IMR-90 (cell line): ENCODE results near the gene CAMTA1. TPM values are rescaled to one million over a fixed set of nuclear protein-coding genes. Genes with fewer than 3 reads are reported as not detected.

Experiments used
- ATAC-seq: fragments of 200-7000 bp; cut with Tn5 transposase; 2 replicates; pipeline ENCODE4 v1.9.1; 2020; ENCODE audit warnings: low read depth, mild to moderate bottlenecking, moderate library complexity
- BruUV-seq: library from RNA; stranded (reverse); fragments of 400-500 nt; replicated peaks from 2 replicates; lab custom pipeline; 2021; lab: Mats Ljungman, UMichigan
- CTCF ChIA-PET: fragments of 300-600 bp; formaldehyde crosslinking; extraction: SDS; loops from one replicate; lab custom pipeline; 2021; ENCODE audit warnings: antibody characterized with exemption; lab: Yijun Ruan, JAX
- POLR2A ChIA-PET: fragments of 300-600 bp; sonication (Branson Sonifier 250); formaldehyde crosslinking; loops from one replicate; lab custom pipeline; 2022; ENCODE audit warnings: antibody characterized with exemption; ENCODE audit not compliant: unreplicated experiment; lab: Charles Lee
- DNase-seq: peaks from one replicate; pipeline ENCODE4 v3.0.0; 2013
- H2AFZ ChIP-seq: replicated peaks from 2 replicates; pipeline ENCODE3; 2013; ENCODE audit warnings: low read length, mild to moderate bottlenecking; ENCODE audit not compliant: poor library complexity
- H2AK5ac ChIP-seq: 2 replicates; pipeline ENCODE4 v1.6.1; 2013; ENCODE audit warnings: low read depth, low read length, inconsistent platforms
- H2AK9ac ChIP-seq: replicated peaks from 2 replicates; pipeline ENCODE3; 2013; ENCODE audit warnings: mild to moderate bottlenecking, low read depth, low read length, moderate library complexity; ENCODE audit not compliant: poor library complexity
- H2BK120ac ChIP-seq: 2 replicates; pipeline ENCODE4 v1.6.1; 2013; ENCODE audit warnings: low read depth, low read length, inconsistent platforms
- H2BK15ac ChIP-seq: 3 replicates; pipeline ENCODE4 v1.6.1; 2013; ENCODE audit warnings: low read depth, low read length, inconsistent platforms
- H2BK20ac ChIP-seq: 2 replicates; pipeline ENCODE4 v1.6.1; 2013; ENCODE audit warnings: low read depth, mild to moderate bottlenecking, inconsistent platforms, low read length, moderate library complexity
- H2BK5ac ChIP-seq: 2 replicates; pipeline ENCODE4 v1.6.1; 2013; ENCODE audit warnings: mild to moderate bottlenecking, low read depth, low read length, inconsistent platforms; ENCODE audit not compliant: poor library complexity, severe bottlenecking
- H3K14ac ChIP-seq: replicated peaks from 2 replicates; pipeline ENCODE4 v1.6.1; 2013; ENCODE audit warnings: low read depth, low read length, inconsistent platforms
- H3K18ac ChIP-seq: 2 replicates; pipeline ENCODE4 v1.6.1; 2013; ENCODE audit warnings: low read depth, low read length, control low read depth
- H3K23ac ChIP-seq: 2 replicates; pipeline ENCODE4 v1.6.1; 2013; ENCODE audit warnings: low read depth, low read length, inconsistent platforms
- H3K27ac ChIP-seq: 2 replicates; pipeline ENCODE4 v1.5.1; 2013; ENCODE audit warnings: mild to moderate bottlenecking, control low read depth, low read length; ENCODE audit not compliant: insufficient read depth
- H3K27me3 ChIP-seq: 2 replicates; pipeline ENCODE4 v1.6.1; 2013; ENCODE audit warnings: low read length; ENCODE audit not compliant: control insufficient read depth, insufficient read depth
- H3K36me3 ChIP-seq: 2 replicates; pipeline ENCODE4 v1.6.1; 2013; ENCODE audit warnings: low read length, mixed read lengths; ENCODE audit not compliant: control insufficient read depth, insufficient read depth
- H3K4ac ChIP-seq: 2 replicates; pipeline ENCODE4 v1.6.1; 2013; ENCODE audit warnings: low read depth, low read length, inconsistent platforms
- H3K4me1 ChIP-seq: 2 replicates; pipeline ENCODE4 v1.6.1; 2013; ENCODE audit warnings: low read length, mixed read lengths; ENCODE audit not compliant: control insufficient read depth, insufficient read depth
- H3K4me2 ChIP-seq: 2 replicates; pipeline ENCODE4 v1.6.1; 2013; ENCODE audit warnings: low read depth, mild to moderate bottlenecking, control low read depth, low read length, moderate library complexity
- H3K4me3 ChIP-seq: 2 replicates; pipeline ENCODE4 v1.5.1; 2013; ENCODE audit warnings: low read depth, mild to moderate bottlenecking, control low read depth, low read length, moderate library complexity; ENCODE audit not compliant: insufficient read depth
- H3K56ac ChIP-seq: 2 replicates; pipeline ENCODE4 v1.6.1; 2013; ENCODE audit warnings: low read length, inconsistent platforms; ENCODE audit not compliant: insufficient read depth; ENCODE audit errors: extremely low read depth
- H3K79me1 ChIP-seq, 2 experiments: 2 replicates each; pipeline ENCODE4 v1.6.1; 2013; ENCODE audit warnings: low read length in 2 of 2, inconsistent platforms in 1 of 2, low read depth in 1 of 2
- H3K9ac ChIP-seq: 2 replicates; pipeline ENCODE4 v1.6.1; 2013; ENCODE audit warnings: low read depth, low read length, control low read depth
- H3K9me1 ChIP-seq: 2 replicates; pipeline ENCODE4 v1.6.1; 2013; ENCODE audit warnings: low read length, inconsistent platforms; ENCODE audit not compliant: insufficient read depth
- H3K9me3 ChIP-seq: 2 replicates; pipeline ENCODE4 v1.6.1; 2013; ENCODE audit warnings: low read length; ENCODE audit not compliant: control insufficient read depth, insufficient read depth
- H4K20me1 ChIP-seq: 2 replicates; pipeline ENCODE4 v1.6.1; 2013; ENCODE audit warnings: low read length, inconsistent platforms; ENCODE audit not compliant: insufficient read depth
- H4K5ac ChIP-seq: 2 replicates; pipeline ENCODE4 v1.6.1; 2013; ENCODE audit warnings: mild to moderate bottlenecking, low read depth, low read length, control low read depth
- H4K8ac ChIP-seq, 2 experiments: 2 replicates each; pipeline ENCODE4 v1.6.1; 2013; ENCODE audit warnings: low read depth in 2 of 2, low read length in 2 of 2, control low read depth in 1 of 2, inconsistent platforms in 1 of 2
- H4K91ac ChIP-seq: 2 replicates; pipeline ENCODE4 v1.6.1; 2013; ENCODE audit warnings: low read depth, low read length, inconsistent platforms; ENCODE audit not compliant: insufficient read depth
- POLR2A ChIP-seq: IDR thresholded peaks from 2 replicates; pipeline ENCODE4 v1.6.1; 2012; ENCODE audit warnings: mild to moderate bottlenecking, low read depth, low read length
- RAD21 ChIP-seq: IDR thresholded peaks from 2 replicates; pipeline ENCODE4 v1.6.1; 2012; ENCODE audit warnings: low read length, improper control_type of control experiment
- WGBS, 2 experiments: methylation state at CpG; one replicate each; pipeline versions ENCODE4 v1.1.5 to v1.1.7; 2013; ENCODE audit warnings: missing lambda C conversion rate in 2 of 2; ENCODE audit not compliant: insufficient read length in 1 of 2; ENCODE audit errors: extremely low coverage in 2 of 2; 5-methylcytosine and 5-hydroxymethylcytosine counted together
- dilution Hi-C: fragments of 300-500 bp; cut with HindIII; formaldehyde crosslinking; loops from one replicate; pipeline ENCODE4 v1.14.3; 2018; ENCODE audit warnings: low sequenced_read_pairs; ENCODE audit not compliant: unreplicated experiment
- in situ Hi-C: fragments of 300-500 bp; cut with MboI; formaldehyde crosslinking; loops from 3 replicates; pipeline ENCODE4 v1.14.3; 2019; ENCODE audit warnings: low sequenced_read_pairs, inconsistent platforms, mixed read lengths
- intact Hi-C: fragments of 100-400 bp; cut with micrococcal nuclease; formaldehyde crosslinking; loops from 2 replicates; pipeline ENCODE4 v1.10.0; 2022
- polyA plus RNA-seq, 3 experiments: library from polyadenylated mRNA; depleted of rRNA; stranded (reverse); fragments of >200 nt; gene quantifications; 2 replicates each; pipeline ENCODE4 v1.2.3, GENCODE V29; 2012; ENCODE audit warnings: low replicate concordance in 1 of 3
- total RNA-seq: library from RNA; depleted of rRNA; stranded (reverse); fragments of >200 nt; gene quantifications from 2 replicates; pipeline ENCODE4 v1.2.3, GENCODE V29; 2012
- TF ChIP-seq, protein P1 (sequence below): conservative IDR thresholded peaks from 2 replicates; pipeline ENCODE4 v1.5.1; 2012; ENCODE audit warnings: mild to moderate bottlenecking, low read depth, low read length, improper control_type of control experiment

The CAMTA1 gene
- total and polyA plus RNA-seq, 2 of the 4 experiments (the other 2 are of a cell fraction) = 35.5 to 74.3 TPM

DNA sequence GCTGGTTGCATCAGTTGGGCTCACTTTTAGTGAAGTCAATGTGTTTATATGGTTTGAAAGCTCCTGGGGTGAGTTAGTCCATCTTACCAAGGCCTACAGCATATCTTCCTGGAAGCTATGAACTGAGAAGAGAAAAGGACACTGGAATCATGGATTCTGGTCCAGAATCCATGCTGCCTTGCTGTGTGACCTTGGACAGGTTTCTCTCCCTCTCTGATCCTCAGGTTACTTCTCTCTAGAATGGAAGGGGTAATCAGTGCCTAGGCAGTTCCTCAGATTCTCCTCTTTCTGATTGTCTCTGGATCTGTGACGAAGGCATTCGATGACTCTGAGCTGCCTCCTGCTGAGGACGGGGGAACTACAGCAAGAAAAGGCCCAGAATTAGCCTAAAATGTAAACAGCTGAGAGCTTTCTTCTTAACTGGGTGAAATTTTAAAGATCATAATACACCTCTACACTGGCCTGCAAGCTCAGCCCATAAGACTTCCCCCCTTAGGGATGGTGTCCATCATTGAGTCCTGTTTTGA, 560.9 kb downstream of the CAMTA1 start:
- no peak overlapping the region for H3K4me3 ChIP-seq
- no peak overlapping the region for H4K91ac ChIP-seq
- no peak overlapping the region for H2AFZ ChIP-seq
- no peak overlapping the region for H3K4me2 ChIP-seq
- H3K9ac ChIP-seq = no peak overlapping the region
- no peak overlapping the region for H4K5ac ChIP-seq
- H2BK5ac ChIP-seq = no peak overlapping the region
- no CpG with 5 or more reads among the region's 3 CpGs for WGBS, 2 experiments
- H2BK120ac ChIP-seq = no peak overlapping the region
- H3K14ac ChIP-seq = no peak overlapping the region
- no peaks in the 10 kb centered on the region for H4K20me1 ChIP-seq
- intact Hi-C loops (loop anchor here (10.0 kb wide), 1 partner anchor 441 kb away; no protein-coding TSS in a partner anchor), dilution Hi-C loops (no loop called here), in situ Hi-C loops (no loop called here)
- ChIA-PET POLR2A (no interaction called here), CTCF (no interaction called here)
- H3K4me1 ChIP-seq = peaks cover 2% of the 10 kb centered on the region; the same call in 1 of the 2 replicates
- H3K79me1 ChIP-seq = no peaks in the 10 kb centered on the region
- H3K23ac ChIP-seq = no peak overlapping the region
- no peak for DNase-seq
- no peak for ATAC-seq
- no peak overlapping the region for H2BK20ac ChIP-seq
- H3K4ac ChIP-seq = no peak overlapping the region
- TF ChIP-seq, protein P1, sequence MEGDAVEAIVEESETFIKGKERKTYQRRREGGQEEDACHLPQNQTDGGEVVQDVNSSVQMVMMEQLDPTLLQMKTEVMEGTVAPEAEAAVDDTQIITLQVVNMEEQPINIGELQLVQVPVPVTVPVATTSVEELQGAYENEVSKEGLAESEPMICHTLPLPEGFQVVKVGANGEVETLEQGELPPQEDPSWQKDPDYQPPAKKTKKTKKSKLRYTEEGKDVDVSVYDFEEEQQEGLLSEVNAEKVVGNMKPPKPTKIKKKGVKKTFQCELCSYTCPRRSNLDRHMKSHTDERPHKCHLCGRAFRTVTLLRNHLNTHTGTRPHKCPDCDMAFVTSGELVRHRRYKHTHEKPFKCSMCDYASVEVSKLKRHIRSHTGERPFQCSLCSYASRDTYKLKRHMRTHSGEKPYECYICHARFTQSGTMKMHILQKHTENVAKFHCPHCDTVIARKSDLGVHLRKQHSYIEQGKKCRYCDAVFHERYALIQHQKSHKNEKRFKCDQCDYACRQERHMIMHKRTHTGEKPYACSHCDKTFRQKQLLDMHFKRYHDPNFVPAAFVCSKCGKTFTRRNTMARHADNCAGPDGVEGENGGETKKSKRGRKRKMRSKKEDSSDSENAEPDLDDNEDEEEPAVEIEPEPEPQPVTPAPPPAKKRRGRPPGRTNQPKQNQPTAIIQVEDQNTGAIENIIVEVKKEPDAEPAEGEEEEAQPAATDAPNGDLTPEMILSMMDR = peak; percentile 11; the same call in 1 of the 2 replicates
- TF ChIP-seq RAD21 (0 out of 2 replicates have a peak, but pooled peaks have one; percentile 5), POLR2A (no peak)
- no peak overlapping the region for H3K56ac ChIP-seq
- no TSS peak for BruUV-seq
- H3K36me3 ChIP-seq = no peaks in the 10 kb centered on the region
- H4K8ac ChIP-seq = no peak overlapping the region
- no peaks in the 10 kb centered on the region for H3K9me3 ChIP-seq
- H3K27ac ChIP-seq = no peak overlapping the region
- H2BK15ac ChIP-seq = no peak overlapping the region
- H3K27me3 ChIP-seq = no peaks in the 10 kb centered on the region
- no peak overlapping the region for H2AK5ac ChIP-seq
- no peak overlapping the region for H3K18ac ChIP-seq
- no peak overlapping the region for H2AK9ac ChIP-seq
- H3K9me1 ChIP-seq = no peaks in the 10 kb centered on the region
